Mesothelial cell of epicardium (in vitro differentiated cells): ENCODE results near the gene CALCOCO1. TPM values are rescaled to one million over a fixed set of nuclear protein-coding genes. Genes with fewer than 3 reads are reported as not detected.

Source experiments
- DNase-seq, 2 experiments: peaks; one replicate each; pipeline ENCODE4 v3.0.0; 2021; ENCODE audit warnings: low spot score in 2 of 2; ENCODE audit not compliant: unreplicated experiment in 2 of 2
- H3K27ac Mint-ChIP-seq: 2 replicates; pipeline ENCODE4 v1.8.0; 2021; ENCODE audit warnings: mixed read lengths
- H3K27me3 Mint-ChIP-seq: 2 replicates; pipeline ENCODE4 v1.8.0; 2021; ENCODE audit warnings: low read depth, mixed read lengths
- H3K36me3 Mint-ChIP-seq: 2 replicates; pipeline ENCODE4 v1.8.0; 2021; ENCODE audit warnings: mixed read lengths
- H3K4me1 Mint-ChIP-seq: 2 replicates; pipeline ENCODE4 v1.8.0; 2021; ENCODE audit warnings: mixed read lengths
- H3K4me3 Mint-ChIP-seq: 2 replicates; pipeline ENCODE4 v1.8.0; 2021; ENCODE audit warnings: mild to moderate bottlenecking, moderate library complexity, mixed read lengths
- H3K9me3 Mint-ChIP-seq: 2 replicates; pipeline ENCODE4 v1.8.0; 2021; ENCODE audit warnings: mixed read lengths
- total RNA-seq: library from RNA; stranded (reverse); gene quantifications from 3 replicates; pipeline ENCODE4 v1.2.1, GENCODE V29; 2021
- TF ChIP-seq, protein P1 (sequence below): fragments of 200-600 bp; sonication (generic); IDR thresholded peaks from one replicate; pipeline ENCODE4 v1.5.0; 2021; ENCODE audit warnings: antibody characterized with exemption; ENCODE audit not compliant: unreplicated experiment

The CALCOCO1 gene
- total RNA-seq, 1 donor from 2014 or later = 130 TPM

DNA sequence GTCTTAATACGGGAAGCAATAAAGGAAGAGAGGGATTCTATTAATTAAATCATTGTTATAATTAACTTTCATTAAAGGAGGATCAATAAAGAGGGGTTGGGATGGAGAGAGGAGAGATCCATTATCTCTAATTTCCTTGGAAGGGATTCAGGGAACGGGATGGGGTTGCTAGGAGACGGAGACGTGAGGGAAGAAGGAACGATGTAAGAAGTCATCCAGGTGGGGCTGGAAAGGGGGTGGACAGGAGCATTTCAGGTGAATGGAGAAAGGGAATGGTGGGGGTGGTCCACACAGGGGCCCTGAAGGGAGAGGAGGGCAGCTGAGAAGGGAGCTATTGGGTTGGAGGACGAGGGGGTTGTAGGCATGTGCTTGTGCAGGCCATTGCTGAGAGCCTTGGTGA lies 17.2 kb downstream of the CALCOCO1 start:
- Mint-ChIP-seq H3K4me3 (no peak overlapping the region), H3K36me3 (peaks cover 14% of the 10 kb centered on the region), H3K27me3 (peaks cover 40% of the 10 kb centered on the region), H3K27ac (no peak overlapping the region), H3K9me3 (no peaks in the 10 kb centered on the region), H3K4me1 (peaks cover 5% of the 10 kb centered on the region)
- no peak for DNase-seq
- TF ChIP-seq, protein P1, sequence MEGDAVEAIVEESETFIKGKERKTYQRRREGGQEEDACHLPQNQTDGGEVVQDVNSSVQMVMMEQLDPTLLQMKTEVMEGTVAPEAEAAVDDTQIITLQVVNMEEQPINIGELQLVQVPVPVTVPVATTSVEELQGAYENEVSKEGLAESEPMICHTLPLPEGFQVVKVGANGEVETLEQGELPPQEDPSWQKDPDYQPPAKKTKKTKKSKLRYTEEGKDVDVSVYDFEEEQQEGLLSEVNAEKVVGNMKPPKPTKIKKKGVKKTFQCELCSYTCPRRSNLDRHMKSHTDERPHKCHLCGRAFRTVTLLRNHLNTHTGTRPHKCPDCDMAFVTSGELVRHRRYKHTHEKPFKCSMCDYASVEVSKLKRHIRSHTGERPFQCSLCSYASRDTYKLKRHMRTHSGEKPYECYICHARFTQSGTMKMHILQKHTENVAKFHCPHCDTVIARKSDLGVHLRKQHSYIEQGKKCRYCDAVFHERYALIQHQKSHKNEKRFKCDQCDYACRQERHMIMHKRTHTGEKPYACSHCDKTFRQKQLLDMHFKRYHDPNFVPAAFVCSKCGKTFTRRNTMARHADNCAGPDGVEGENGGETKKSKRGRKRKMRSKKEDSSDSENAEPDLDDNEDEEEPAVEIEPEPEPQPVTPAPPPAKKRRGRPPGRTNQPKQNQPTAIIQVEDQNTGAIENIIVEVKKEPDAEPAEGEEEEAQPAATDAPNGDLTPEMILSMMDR = no peak

DNA sequence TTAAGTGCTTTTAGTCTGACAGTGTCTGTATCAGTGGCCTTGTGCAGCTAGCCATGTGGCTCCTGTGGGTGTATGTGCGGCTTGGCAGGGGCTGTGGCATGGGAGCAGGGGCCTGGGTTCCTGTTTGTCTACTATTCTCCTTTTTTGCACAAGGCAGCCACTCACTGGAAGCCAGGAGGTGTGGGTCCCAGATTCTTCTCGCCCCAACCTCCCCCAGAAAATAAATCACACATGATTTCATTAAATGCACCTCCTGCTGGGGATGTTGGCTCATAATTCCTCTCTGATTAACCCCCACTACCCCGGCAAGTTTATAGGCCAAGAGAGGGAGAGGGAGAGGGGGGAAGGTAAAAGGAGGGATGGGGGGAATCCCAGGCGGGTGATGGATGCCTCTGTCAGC lies 17.6 kb downstream of the CALCOCO1 start:
- no peak for DNase-seq
- Mint-ChIP-seq H3K9me3 (no peaks in the 10 kb centered on the region), H3K27me3 (peaks cover 44% of the 10 kb centered on the region), H3K4me3 (no peak overlapping the region), H3K4me1 (peaks cover 5% of the 10 kb centered on the region), H3K27ac (no peak overlapping the region), H3K36me3 (peaks cover 12% of the 10 kb centered on the region)
- TF ChIP-seq, protein P1 = no peak

DNA sequence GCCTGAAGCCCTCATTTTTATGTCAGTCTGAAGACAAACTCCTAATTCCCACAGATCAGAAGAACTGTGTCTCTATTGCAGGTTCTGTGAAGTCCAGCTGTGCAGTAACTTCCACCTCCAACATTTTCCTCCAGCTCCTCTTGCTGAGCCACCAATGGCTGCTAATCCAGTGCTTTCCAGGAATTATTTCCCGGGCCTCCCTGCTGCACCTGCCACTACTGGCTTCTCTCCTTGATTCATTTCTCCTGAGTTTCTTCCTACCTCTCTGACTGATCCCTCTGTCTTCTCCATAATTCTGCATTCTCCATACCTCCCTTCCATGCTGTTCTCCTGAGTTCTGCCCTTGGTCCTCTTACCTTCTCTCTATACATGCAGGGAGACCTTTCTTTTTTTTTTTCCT lies 21.2 kb downstream of the CALCOCO1 start:
- H3K9me3 Mint-ChIP-seq = no peaks in the 10 kb centered on the region
- H3K4me1 Mint-ChIP-seq = peaks cover 5% of the 10 kb centered on the region
- no peak overlapping the region for H3K27ac Mint-ChIP-seq
- H3K4me3 Mint-ChIP-seq = no peak overlapping the region
- peaks cover 79% of the 10 kb centered on the region for H3K27me3 Mint-ChIP-seq
- TF ChIP-seq, protein P1 = no peak
- no peaks in the 10 kb centered on the region for H3K36me3 Mint-ChIP-seq
- no peak for DNase-seq

DNA sequence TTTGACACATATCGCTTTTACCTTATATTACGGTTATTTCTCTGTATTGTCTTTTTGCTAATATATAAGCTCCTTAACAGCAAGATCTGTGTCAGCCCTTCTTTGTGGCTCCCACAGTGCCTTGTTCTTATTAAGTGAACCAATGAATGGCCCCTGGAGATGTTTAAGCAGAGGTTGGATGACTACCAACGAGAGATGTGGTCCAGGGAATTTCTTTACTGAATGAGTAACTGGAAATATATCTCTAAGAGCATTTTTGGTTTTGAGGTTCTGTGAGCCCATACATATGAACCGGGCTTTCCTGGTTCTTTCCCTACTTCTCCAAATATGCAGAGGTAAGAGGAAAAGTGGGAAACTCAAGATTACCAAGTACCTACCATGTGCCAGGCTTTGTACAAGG lies 23.5 kb downstream of the CALCOCO1 start:
- TF ChIP-seq, protein P1 = no peak
- Mint-ChIP-seq H3K9me3 (no peaks in the 10 kb centered on the region), H3K27me3 (peaks cover 93% of the 10 kb centered on the region), H3K4me3 (no peak overlapping the region), H3K4me1 (no peaks in the 10 kb centered on the region), H3K36me3 (no peaks in the 10 kb centered on the region), H3K27ac (no peak overlapping the region)
- DNase-seq = no peak

DNA sequence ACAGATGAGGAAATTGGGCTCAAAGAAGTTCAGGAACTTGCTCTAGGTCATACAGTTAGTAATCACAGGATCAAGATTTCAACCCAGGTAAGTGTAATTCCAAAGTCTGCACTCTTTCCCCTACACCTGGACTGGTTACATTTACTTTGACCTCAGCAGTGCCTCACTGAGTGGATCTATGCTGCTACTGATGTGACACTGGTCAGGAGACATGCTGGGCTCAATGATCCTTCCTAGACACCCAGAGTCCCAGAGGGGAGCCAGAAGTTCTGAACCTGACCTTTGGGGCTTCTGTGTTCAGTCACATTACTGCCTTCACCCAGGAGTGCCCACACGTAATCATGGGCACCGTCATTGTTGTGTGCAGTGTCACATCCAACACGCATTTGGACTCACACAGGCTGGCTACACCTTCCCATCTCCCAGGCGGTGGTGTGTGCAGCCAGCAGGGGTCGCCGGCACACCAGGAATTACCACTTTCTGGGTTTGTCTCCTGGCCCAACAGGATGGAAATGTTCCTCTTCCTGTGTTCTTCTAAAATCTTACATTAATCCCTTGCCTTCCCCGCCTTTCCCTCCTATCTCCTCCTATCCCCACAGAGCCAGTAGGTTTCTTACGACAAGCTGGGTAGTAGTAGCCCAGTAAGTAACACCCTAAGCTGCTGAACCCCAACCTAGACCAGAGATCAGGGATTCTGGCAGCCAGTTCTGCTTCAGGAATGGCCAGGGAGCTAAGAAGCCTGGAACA lies 25.6 kb downstream of the CALCOCO1 start:
- H3K27me3 Mint-ChIP-seq = peaks cover 98% of the 10 kb centered on the region
- H3K4me3 Mint-ChIP-seq = no peak overlapping the region
- TF ChIP-seq, protein P1 = peak; percentile 79

DNA sequence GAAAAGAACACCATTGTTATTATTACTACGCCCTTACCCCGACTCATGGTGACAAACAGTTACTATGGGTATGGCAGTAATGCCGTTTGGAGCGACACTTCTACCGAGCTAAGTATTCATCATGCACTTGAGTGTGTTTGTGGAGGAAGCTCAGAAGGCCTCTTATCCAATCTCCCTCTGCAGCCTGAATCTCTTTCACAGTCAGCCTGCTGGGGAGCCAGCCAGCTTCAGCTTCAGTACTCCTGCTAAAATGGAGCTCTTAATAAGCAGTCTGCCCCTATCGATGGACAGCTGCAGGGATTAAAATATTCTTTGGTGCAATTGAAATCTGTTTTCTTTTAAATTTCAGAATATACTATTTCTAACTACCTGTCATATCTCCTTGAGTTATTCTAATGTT lies 26.7 kb downstream of the CALCOCO1 start:
- DNase-seq = no peak
- peaks cover 14% of the 10 kb centered on the region for H3K4me1 Mint-ChIP-seq
- no peak overlapping the region for H3K4me3 Mint-ChIP-seq
- no peak overlapping the region for H3K27ac Mint-ChIP-seq
- no peaks in the 10 kb centered on the region for H3K36me3 Mint-ChIP-seq
- H3K27me3 Mint-ChIP-seq = peaks cover 96% of the 10 kb centered on the region
- TF ChIP-seq, protein P1 = no peak
- H3K9me3 Mint-ChIP-seq = no peaks in the 10 kb centered on the region

More for the DNA sequence above, 25.6 kb downstream of the CALCOCO1 start:
- DNase-seq = peak; percentile 49 to 88
- H3K36me3 Mint-ChIP-seq = no peaks in the 10 kb centered on the region
- no peaks in the 10 kb centered on the region for H3K9me3 Mint-ChIP-seq
- H3K27ac Mint-ChIP-seq = no peak overlapping the region
- peaks cover 5% of the 10 kb centered on the region for H3K4me1 Mint-ChIP-seq
